Gastrocnemius medialis (tissue), 4 donors: ENCODE measurements around the gene FOSB. TPM values are rescaled to one million over a fixed set of nuclear protein-coding genes. Genes with fewer than 3 reads are reported as not detected.

Experiments used
- ATAC-seq, 2 donors: fragments of 150-250 bp; one replicate each; pipeline ENCODE4 v1.9.1; 2016
- DNase-seq, 2 donors: peaks; one replicate each; pipeline ENCODE4 v3.0.0-alpha.2; 2019
- H3K27ac ChIP-seq, 4 donors: fragments of 200-600 bp; sonication (generic); 1 replicate in 1 of 4; 2 replicates in 3 of 4; pipeline ENCODE4 v1.5.1; 2016 to 2018; ENCODE audit warnings: mild to moderate bottlenecking in 2 of 4, moderate library complexity in 1 of 4
- H3K27me3 ChIP-seq, 3 donors: fragments of 200-600 bp; sonication (generic) in 2 of 3; 1 replicate in 1 of 3; 2 replicates in 2 of 3; pipeline versions ENCODE4 v1.5.1 to v1.6.0; 2016 to 2019; ENCODE audit warnings: mild to moderate bottlenecking in 1 of 3, moderate library complexity in 1 of 3
- H3K36me3 ChIP-seq, 2 donors: fragments of 200-600 bp; sonication (generic) in 1 of 2; one replicate each; pipeline ENCODE4 v1.5.1; 2017 to 2018
- H3K4me1 ChIP-seq, 2 donors: fragments of 200-600 bp; sonication (generic) in 1 of 2; one replicate each; pipeline ENCODE4 v1.5.1; 2016 to 2017; ENCODE audit warnings: mild to moderate bottlenecking in 2 of 2
- H3K4me3 ChIP-seq, 4 donors: fragments of 200-600 bp; sonication (generic) in 3 of 4; 1 replicate in 1 of 4; 2 replicates in 3 of 4; pipeline ENCODE4 v1.5.1; 2016 to 2019; ENCODE audit warnings: mild to moderate bottlenecking in 2 of 4
- H3K9me3 ChIP-seq, 3 donors: fragments of 200-600 bp; sonication (generic) in 2 of 3; 1 replicate in 1 of 3; 2 replicates in 2 of 3; pipeline ENCODE4 v1.5.1; 2016 to 2019
- CTCF ChIP-seq, 5 experiments: fragments of 450-650 bp in 3 of 5; fragments of 200-600 bp in 2 of 5; sonication (generic) in 2 of 5; IDR thresholded peaks in 4 of 5; conservative IDR thresholded peaks in 1 of 5; 1 replicate in 4 of 5; 2 replicates in 1 of 5; pipeline ENCODE4 v1.5.1; 2016 to 2019; ENCODE audit warnings: antibody characterized with exemption in 5 of 5, mild to moderate bottlenecking in 3 of 5, moderate library complexity in 3 of 5
- POLR2A ChIP-seq, 2 donors: fragments of 450-650 bp; IDR thresholded peaks; one replicate each; pipeline ENCODE4 v1.6.1; 2017; ENCODE audit warnings: antibody characterized with exemption in 2 of 2, mild to moderate bottlenecking in 2 of 2, moderate library complexity in 2 of 2
- in situ Hi-C, 4 donors: fragments of 200-750 bp; cut with MboI; loops; one replicate each; pipeline versions ENCODE4 v1.15.0 to v1.8.0; 2017; ENCODE audit warnings: low sequenced_read_pairs in 4 of 4
- intact Hi-C: fragments of 100-400 bp; cut with DNase I; formaldehyde crosslinking; loops from one replicate; pipeline ENCODE4 v1.15.1; 2023; ENCODE audit warnings: low total_unique reads
- total RNA-seq, 4 donors: library from RNA; depleted of rRNA; stranded (reverse); fragments of >200 nt; gene quantifications; one replicate each; pipeline versions ENCODE4 v1.1.0 to v1.2.3, GENCODE V29; 2016

FOSB gene
- total RNA-seq, 4 donors from 2014 or later = 0.17 to 1.8 (median 1.6) TPM; not detected in 1

GRCh38 chr19:45498411-45499195, 30.8 kb downstream of the FOSB start, which contains the start of gene PPM1N:
Gene PPM1N (plus strand): TSS chr19:45498443. CDS start chr19:45498473, 30 bp downstream.
- in situ Hi-C loops (no loop called here), intact Hi-C loops (loop anchor here (5.0 to 10.0 kb wide), 2 partner anchors 174 to 321 kb away; partner anchors contain the start of genes BLOC1S3, CKM and TRAPPC6A)
- peak within 1 kb of the TSS; percentile 14 to 75 (median 42) for H3K4me3 ChIP-seq
- ATAC-seq (no peak), DNase-seq (no peak)
- peaks cover 4 to 30% (median 9%) of the 10 kb centered on the region in 3 donors for H3K27me3 ChIP-seq
- H3K9me3 ChIP-seq = no peaks in the 10 kb centered on the region
- peak within 1 kb of the TSS in 2 of 4 donors; percentile 3 to 35 for H3K27ac ChIP-seq
- no peak for TF ChIP-seq POLR2A (IDR thresholded peaks at IDR 0.05)
- no peak for TF ChIP-seq CTCF (IDR thresholded peaks at IDR 0.05 in 4 of 5, conservative IDR thresholded peaks at IDR 0.05 in 1 of 5)
- H3K4me1 ChIP-seq = peaks cover 21% of the 10 kb centered on the region in 2 donors
- no peaks in the 10 kb centered on the region for H3K36me3 ChIP-seq

GRCh38 chr19:45499196-45500180, 31.7 kb downstream of the FOSB start:
- H3K27me3 ChIP-seq = peaks cover 4 to 30% (median 9%) of the 10 kb centered on the region in 3 donors
- H3K9me3 ChIP-seq = no peaks in the 10 kb centered on the region
- DNase-seq (peak in 1 of 2 donors; percentile 60), ATAC-seq (peak; percentile 20 to 25)
- TF ChIP-seq CTCF (IDR thresholded peaks at IDR 0.05 in 4 of 5, conservative IDR thresholded peaks at IDR 0.05 in 1 of 5) (no peak), POLR2A (IDR thresholded peaks at IDR 0.05) (no peak)
- no peaks in the 10 kb centered on the region for H3K36me3 ChIP-seq
- in situ Hi-C loops = no loop called here
- H3K4me3 ChIP-seq = peak overlapping the region; percentile 6 to 36 (median 22)
- intact Hi-C loops = loop anchor here (5.0 to 10.0 kb wide), 2 partner anchors 175 to 322 kb away; partner anchors contain the start of genes BLOC1S3, CKM and TRAPPC6A
- H3K27ac ChIP-seq = no peak overlapping the region
- H3K4me1 ChIP-seq = peaks cover 16 to 21% of the 10 kb centered on the region in 2 donors

GRCh38 chr19:45500918-45501729, 33.3 kb downstream of the FOSB start:
- no peak for DNase-seq
- intact Hi-C loops = no loop called here
- in situ Hi-C loops = no loop called here
- Histone ChIP-seq H3K27me3 (peaks cover 4 to 30% (median 9%) of the 10 kb centered on the region in 3 donors), H3K4me3 (no peak overlapping the region), H3K9me3 (no peaks in the 10 kb centered on the region), H3K27ac (no peak overlapping the region), H3K4me1 (peaks cover 16 to 22% of the 10 kb centered on the region in 2 donors), H3K36me3 (no peaks in the 10 kb centered on the region)
- TF ChIP-seq CTCF (IDR thresholded peaks at IDR 0.05 in 4 of 5, conservative IDR thresholded peaks at IDR 0.05 in 1 of 5) = no peak
- TF ChIP-seq POLR2A (IDR thresholded peaks at IDR 0.05) = no peak
- ATAC-seq = no peak

- H3K4me1 ChIP-seq = peaks cover 16 to 18% of the 10 kb centered on the region in 2 donors
- H3K4me3 ChIP-seq = no peak overlapping the region
- TF ChIP-seq POLR2A (IDR thresholded peaks at IDR 0.05) (no peak), CTCF (IDR thresholded peaks at IDR 0.05 in 4 of 5, conservative IDR thresholded peaks at IDR 0.05 in 1 of 5) (no peak)
- peaks cover 4 to 30% (median 9%) of the 10 kb centered on the region in 3 donors for H3K27me3 ChIP-seq
- intact Hi-C loops = no loop called here
- no peak overlapping the region for H3K27ac ChIP-seq
- no peaks in the 10 kb centered on the region for H3K36me3 ChIP-seq
- no peaks in the 10 kb centered on the region for H3K9me3 ChIP-seq
- in situ Hi-C loops = no loop called here
- no peak for DNase-seq
- ATAC-seq = no peak
Observed at GRCh38 chr19:45501730-45502014, 33.9 kb downstream of the FOSB start.
